Transverse colon (tissue), 4 donors: ENCODE results near the gene SWT1. TPM values are rescaled to one million over a fixed set of nuclear protein-coding genes. Genes with fewer than 3 reads are reported as not detected.

Experiments used
- DNase-seq: peaks from one replicate; pipeline ENCODE4 v3.0.0-alpha.2; 2019
- H3K27ac ChIP-seq, 4 donors: fragments of 200-600 bp; sonication (generic); 2 replicates each; pipeline ENCODE4 v1.5.1; 2016 to 2018; ENCODE audit warnings: inconsistent platforms in 4 of 4
- H3K27me3 ChIP-seq: fragments of 200-600 bp; sonication (generic); 2 replicates; pipeline ENCODE4 v1.5.1; 2017; ENCODE audit warnings: inconsistent platforms
- H3K36me3 ChIP-seq, 4 donors: fragments of 200-600 bp; sonication (generic); 2 replicates each; pipeline ENCODE4 v1.5.1; 2017 to 2019; ENCODE audit warnings: inconsistent platforms in 4 of 4
- H3K4me1 ChIP-seq, 4 donors: fragments of 200-600 bp; sonication (generic); 2 replicates each; pipeline ENCODE4 v1.5.1; 2017 to 2020; ENCODE audit warnings: inconsistent platforms in 4 of 4
- H3K4me3 ChIP-seq, 4 donors: fragments of 200-600 bp; sonication (generic); 1 replicate in 1 of 4; 2 replicates in 3 of 4; pipeline versions ENCODE4 v1.5.1 to v1.6.1; 2017 to 2019; ENCODE audit warnings: inconsistent platforms in 4 of 4
- H3K9me3 ChIP-seq, 2 donors: fragments of 200-600 bp; sonication (generic); 2 replicates each; pipeline ENCODE4 v1.5.1; 2017 to 2019; ENCODE audit warnings: inconsistent platforms in 2 of 2
- EP300 ChIP-seq: sonication (generic); formaldehyde crosslinking; IDR thresholded peaks from one replicate; pipeline ENCODE4 v1.6.1; 2017; ENCODE audit warnings: antibody characterized with exemption, low read depth
- POLR2A ChIP-seq: fragments of 450-650 bp; IDR thresholded peaks from one replicate; pipeline ENCODE4 v1.6.1; 2016; ENCODE audit warnings: antibody characterized with exemption, mild to moderate bottlenecking, moderate library complexity
- POLR2AphosphoS5 ChIP-seq, 3 donors: sonication (generic); formaldehyde crosslinking; IDR thresholded peaks; one replicate each; pipeline ENCODE4 v1.6.1; 2016; ENCODE audit warnings: antibody characterized with exemption in 3 of 3
- WGBS, 2 donors: methylation state at CpG; one replicate each; pipeline ENCODE4 v1.1.5; 2018; ENCODE audit warnings: low coverage in 1 of 2; 5-methylcytosine and 5-hydroxymethylcytosine counted together
- in situ Hi-C, 4 donors: fragments of 200-750 bp; cut with MboI; loops; one replicate each; pipeline versions ENCODE4 v1.15.0 to v1.15.1; 2017; ENCODE audit warnings: low sequenced_read_pairs in 3 of 4, low pct_ligation_motif_present in 1 of 4, low pct_unique_long_range_greater_than_20kb in 1 of 4
- intact Hi-C: fragments of 100-400 bp; cut with DNase I; formaldehyde crosslinking; loops from one replicate; pipeline ENCODE4 v1.15.1; 2023; ENCODE audit warnings: low total_unique reads
- total RNA-seq, 4 donors: library from RNA; depleted of rRNA; stranded (reverse); fragments of >200 nt; gene quantifications; one replicate each; pipeline ENCODE4 v1.1.0, GENCODE V29; 2016
- TF ChIP-seq, protein P1 (sequence below), 5 experiments: fragments of 200-600 bp in 3 of 5; fragments of 450-650 bp in 2 of 5; sonication (generic) in 3 of 5; IDR thresholded peaks; 1 replicate in 2 of 5; 2 replicates in 3 of 5; pipeline ENCODE4 v1.5.1; 2016 to 2017; ENCODE audit warnings: antibody characterized with exemption in 5 of 5, inconsistent platforms in 3 of 5, mild to moderate bottlenecking in 2 of 5, moderate library complexity in 1 of 5

SWT1 gene
- total RNA-seq, 4 donors from 2014 or later = 2.8 to 12.3 (median 10.1) TPM

DNA sequence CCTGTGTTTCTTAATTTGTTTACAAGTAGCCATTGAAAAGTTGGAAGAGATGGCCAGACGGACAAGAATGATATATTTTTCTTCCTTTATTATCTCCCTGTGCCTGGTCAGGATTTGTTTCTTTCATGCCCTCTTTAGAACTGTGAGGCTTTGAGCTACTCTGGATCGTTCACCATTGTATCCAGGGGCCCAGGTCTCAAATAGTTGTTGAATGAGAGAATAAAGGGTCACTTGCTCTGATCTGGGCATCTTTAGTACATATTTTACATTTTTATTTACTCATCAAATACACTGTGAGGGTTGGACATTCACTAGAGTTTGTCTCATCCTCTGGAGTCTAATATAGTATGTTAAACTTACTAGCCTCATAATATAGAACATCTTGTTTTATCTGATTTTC lies 111.4 kb downstream of the SWT1 start:
- TF ChIP-seq EP300 = no peak
- no peak for TF ChIP-seq POLR2AphosphoS5 (IDR thresholded peaks at IDR 0.05)
- TF ChIP-seq POLR2A = no peak
- TF ChIP-seq, protein P1, sequence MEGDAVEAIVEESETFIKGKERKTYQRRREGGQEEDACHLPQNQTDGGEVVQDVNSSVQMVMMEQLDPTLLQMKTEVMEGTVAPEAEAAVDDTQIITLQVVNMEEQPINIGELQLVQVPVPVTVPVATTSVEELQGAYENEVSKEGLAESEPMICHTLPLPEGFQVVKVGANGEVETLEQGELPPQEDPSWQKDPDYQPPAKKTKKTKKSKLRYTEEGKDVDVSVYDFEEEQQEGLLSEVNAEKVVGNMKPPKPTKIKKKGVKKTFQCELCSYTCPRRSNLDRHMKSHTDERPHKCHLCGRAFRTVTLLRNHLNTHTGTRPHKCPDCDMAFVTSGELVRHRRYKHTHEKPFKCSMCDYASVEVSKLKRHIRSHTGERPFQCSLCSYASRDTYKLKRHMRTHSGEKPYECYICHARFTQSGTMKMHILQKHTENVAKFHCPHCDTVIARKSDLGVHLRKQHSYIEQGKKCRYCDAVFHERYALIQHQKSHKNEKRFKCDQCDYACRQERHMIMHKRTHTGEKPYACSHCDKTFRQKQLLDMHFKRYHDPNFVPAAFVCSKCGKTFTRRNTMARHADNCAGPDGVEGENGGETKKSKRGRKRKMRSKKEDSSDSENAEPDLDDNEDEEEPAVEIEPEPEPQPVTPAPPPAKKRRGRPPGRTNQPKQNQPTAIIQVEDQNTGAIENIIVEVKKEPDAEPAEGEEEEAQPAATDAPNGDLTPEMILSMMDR (IDR thresholded peaks at IDR 0.05) = no peak
- H3K4me3 ChIP-seq = no peak overlapping the region
- in situ Hi-C loops = no loop called here
- DNase-seq = no peak
- H3K27me3 ChIP-seq = no peaks in the 10 kb centered on the region
- H3K36me3 ChIP-seq = no peaks in the 10 kb centered on the region
- no peaks in the 10 kb centered on the region for H3K9me3 ChIP-seq
- no peak overlapping the region for H3K27ac ChIP-seq
- H3K4me1 ChIP-seq = no peaks in the 10 kb centered on the region
- intact Hi-C loops = no loop called here
- WGBS, 2 donors = 40 to 75% methylated on average over 2 of the region's 2 CpGs

DNA sequence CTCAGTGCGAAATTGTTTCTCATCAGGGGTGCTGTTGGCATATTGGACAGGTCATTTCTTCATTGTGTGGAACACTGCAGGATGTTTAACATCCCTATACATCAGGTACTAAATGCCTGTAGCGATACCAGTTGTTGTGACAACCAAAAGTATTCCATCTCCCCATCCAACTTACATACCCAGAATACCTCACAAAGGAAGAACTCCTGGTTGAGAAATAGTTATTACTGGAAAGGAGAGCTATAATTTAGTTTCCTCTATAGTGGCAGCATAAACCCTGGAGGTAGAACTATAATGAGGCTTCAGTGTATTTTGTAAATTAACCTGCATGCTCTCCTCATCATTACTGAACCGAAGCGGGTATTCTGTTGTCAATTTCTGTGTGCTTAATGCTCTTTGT lies 115.0 kb downstream of the SWT1 start:
- Histone ChIP-seq H3K9me3 (no peaks in the 10 kb centered on the region), H3K4me3 (no peak overlapping the region), H3K27ac (no peak overlapping the region), H3K4me1 (no peaks in the 10 kb centered on the region), H3K36me3 (no peaks in the 10 kb centered on the region), H3K27me3 (no peaks in the 10 kb centered on the region)
- no peak for DNase-seq
- in situ Hi-C loops (no loop called here), intact Hi-C loops (no loop called here)
- 91 to 92% methylated on average over 4 of the region's 4 CpGs for WGBS, 2 donors
- TF ChIP-seq POLR2A = no peak
- TF ChIP-seq EP300 = no peak
- TF ChIP-seq, protein P1 (IDR thresholded peaks at IDR 0.05) = no peak
- no peak for TF ChIP-seq POLR2AphosphoS5 (IDR thresholded peaks at IDR 0.05)

DNA sequence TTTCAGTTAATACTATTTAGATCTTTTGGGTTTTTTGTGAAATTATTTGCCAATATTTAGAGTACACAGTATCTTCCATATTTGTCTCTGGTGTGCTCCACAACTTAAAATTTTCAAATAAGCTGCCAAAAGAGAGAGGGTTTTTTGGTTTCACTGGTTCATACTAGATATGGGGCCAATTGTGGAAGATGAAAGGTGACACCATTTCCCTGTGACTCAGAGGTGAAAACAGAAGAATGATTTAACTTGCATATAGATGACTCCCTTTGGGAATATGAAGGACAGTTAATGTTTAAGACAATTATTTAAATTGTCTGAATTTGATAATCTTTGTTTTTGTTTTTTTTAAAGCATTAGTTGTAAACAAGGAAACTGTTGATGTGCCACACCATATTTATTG lies 122.6 kb downstream of the SWT1 start:
- no peaks in the 10 kb centered on the region for H3K9me3 ChIP-seq
- no peak overlapping the region for H3K4me3 ChIP-seq
- no peaks in the 10 kb centered on the region for H3K27me3 ChIP-seq
- no peak for DNase-seq
- in situ Hi-C loops (no loop called here), intact Hi-C loops (no loop called here)
- H3K4me1 ChIP-seq = no peaks in the 10 kb centered on the region
- H3K36me3 ChIP-seq = no peaks in the 10 kb centered on the region
- no peak overlapping the region for H3K27ac ChIP-seq
- TF ChIP-seq EP300 (no peak), POLR2A (no peak), POLR2AphosphoS5 (IDR thresholded peaks at IDR 0.05) (no peak)
- TF ChIP-seq, protein P1 (IDR thresholded peaks at IDR 0.05) = no peak

DNA sequence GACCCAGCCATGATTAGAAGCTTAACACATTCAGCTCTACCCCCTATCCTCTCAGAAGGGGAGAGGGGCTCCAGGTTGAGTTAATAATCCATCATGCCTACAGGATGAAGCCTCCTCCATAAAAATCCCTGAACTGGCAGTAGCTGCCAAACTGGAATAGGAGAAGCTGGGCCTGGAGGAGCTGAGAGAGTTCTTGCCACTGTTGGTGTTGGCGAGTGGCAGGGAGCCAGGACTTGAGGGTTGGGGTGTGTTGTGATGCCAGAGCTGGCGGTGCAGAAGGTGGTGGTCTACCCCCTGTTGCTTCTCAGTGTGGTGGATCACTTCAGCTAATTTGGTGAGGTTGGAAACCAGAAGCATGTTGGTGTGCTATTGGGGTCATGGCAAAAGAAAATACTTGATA lies 123.6 kb downstream of the SWT1 start:
- Histone ChIP-seq H3K4me3 (no peak overlapping the region), H3K9me3 (no peaks in the 10 kb centered on the region), H3K27me3 (no peaks in the 10 kb centered on the region), H3K36me3 (no peaks in the 10 kb centered on the region), H3K27ac (no peak overlapping the region), H3K4me1 (no peaks in the 10 kb centered on the region)
- in situ Hi-C loops (no loop called here), intact Hi-C loops (no loop called here)
- no peak for DNase-seq
- 100% methylated on average over 2 of the region's 2 CpGs; no CpG with 5 or more reads in 1 of the 2 donors for WGBS, 2 donors
- TF ChIP-seq EP300 (no peak), POLR2A (no peak), POLR2AphosphoS5 (IDR thresholded peaks at IDR 0.05) (no peak)
- TF ChIP-seq, protein P1 (IDR thresholded peaks at IDR 0.05) = no peak
